Upper lobe of left lung (tissue), 4 donors: ENCODE measurements around the gene ETS1.

Experiments used
- EP300 ChIP-seq, 4 donors: sonication (generic); formaldehyde crosslinking; IDR thresholded peaks; one replicate each; pipeline ENCODE4 v1.5.1; 2017; ENCODE audit warnings: antibody characterized with exemption in 4 of 4, control low read depth in 2 of 4
- POLR2AphosphoS5 ChIP-seq, 2 donors: sonication (generic); formaldehyde crosslinking; IDR thresholded peaks; one replicate each; pipeline ENCODE4 v1.5.1; 2017; ENCODE audit warnings: antibody characterized with exemption in 2 of 2
- TF ChIP-seq, protein P1 (sequence below), 6 experiments: fragments of 450-650 bp in 4 of 6; fragments of 200-600 bp in 2 of 6; sonication (generic) in 2 of 6; IDR thresholded peaks; one replicate each; pipeline ENCODE4 v1.5.1; 2016 to 2019; ENCODE audit warnings: antibody characterized with exemption in 6 of 6

DNA sequence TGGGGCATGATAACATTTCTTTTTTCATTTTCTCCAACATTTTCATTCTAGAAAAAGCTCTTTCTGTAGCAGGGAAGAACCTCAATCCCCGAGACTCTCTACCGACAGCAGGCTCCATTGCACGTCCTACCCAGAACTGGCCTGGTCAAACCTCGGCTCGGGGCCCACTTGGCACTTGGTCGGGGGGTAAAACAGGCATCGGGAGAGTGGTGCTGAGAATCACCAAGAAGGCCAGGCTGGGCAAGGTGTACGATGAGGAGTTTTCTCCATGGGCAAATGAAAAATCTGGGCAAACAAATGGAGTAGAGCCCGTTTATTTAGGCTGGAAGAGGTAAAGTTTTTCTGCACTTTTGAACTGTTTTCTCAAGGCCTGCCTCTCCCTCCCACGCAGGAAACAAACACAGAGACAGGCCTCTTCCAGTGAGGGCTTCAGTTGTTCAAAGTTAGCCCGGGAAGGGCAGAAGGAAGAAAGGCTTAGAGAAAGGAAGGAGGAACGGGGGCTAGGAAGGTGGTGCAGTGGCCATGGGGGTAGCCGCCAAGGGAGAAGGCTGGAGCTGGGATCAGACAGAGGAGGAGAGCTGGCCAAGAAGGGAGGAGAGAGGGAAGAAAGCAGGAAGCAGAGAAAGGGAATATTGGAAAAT is 87.6 kb downstream of the ETS1 start:
- TF ChIP-seq, protein P1, sequence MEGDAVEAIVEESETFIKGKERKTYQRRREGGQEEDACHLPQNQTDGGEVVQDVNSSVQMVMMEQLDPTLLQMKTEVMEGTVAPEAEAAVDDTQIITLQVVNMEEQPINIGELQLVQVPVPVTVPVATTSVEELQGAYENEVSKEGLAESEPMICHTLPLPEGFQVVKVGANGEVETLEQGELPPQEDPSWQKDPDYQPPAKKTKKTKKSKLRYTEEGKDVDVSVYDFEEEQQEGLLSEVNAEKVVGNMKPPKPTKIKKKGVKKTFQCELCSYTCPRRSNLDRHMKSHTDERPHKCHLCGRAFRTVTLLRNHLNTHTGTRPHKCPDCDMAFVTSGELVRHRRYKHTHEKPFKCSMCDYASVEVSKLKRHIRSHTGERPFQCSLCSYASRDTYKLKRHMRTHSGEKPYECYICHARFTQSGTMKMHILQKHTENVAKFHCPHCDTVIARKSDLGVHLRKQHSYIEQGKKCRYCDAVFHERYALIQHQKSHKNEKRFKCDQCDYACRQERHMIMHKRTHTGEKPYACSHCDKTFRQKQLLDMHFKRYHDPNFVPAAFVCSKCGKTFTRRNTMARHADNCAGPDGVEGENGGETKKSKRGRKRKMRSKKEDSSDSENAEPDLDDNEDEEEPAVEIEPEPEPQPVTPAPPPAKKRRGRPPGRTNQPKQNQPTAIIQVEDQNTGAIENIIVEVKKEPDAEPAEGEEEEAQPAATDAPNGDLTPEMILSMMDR (IDR thresholded peaks at IDR 0.05): no peak
- TF ChIP-seq POLR2AphosphoS5 (IDR thresholded peaks at IDR 0.05): no peak
- no peak for TF ChIP-seq EP300 (IDR thresholded peaks at IDR 0.05)
